K562 (cell line): ENCODE results near the gene LRMDA. TPM values are rescaled to one million over a fixed set of nuclear protein-coding genes. Genes with fewer than 3 reads are reported as not detected.

Experiments
- ATAC-seq: fragments of 200-7000 bp; cut with Tn5 transposase; 3 replicates; pipeline ENCODE4 v1.9.1; 2020; ENCODE audit warnings: moderate library complexity
- BruUV-seq: library from RNA; stranded (reverse); fragments of 400-500 nt; replicated peaks from 2 replicates; lab custom pipeline; 2021; lab: Mats Ljungman, UMichigan
- CTCF ChIA-PET: fragments of 300-600 bp; formaldehyde crosslinking; extraction: SDS; loops from one replicate; lab custom pipeline; 2021; ENCODE audit warnings: low intra/inter-chr PET ratio; lab: Yijun Ruan, JAX
- POLR2A ChIA-PET: fragments of 300-600, 350-650 bp; sonication (Branson Sonifier 250); formaldehyde crosslinking; extraction: SDS; loops from one replicate; lab custom pipeline; 2021; ENCODE audit warnings: antibody characterized with exemption, inconsistent platforms; lab: Yijun Ruan, JAX
- DNase-seq, 4 experiments: peaks; one replicate each; pipeline versions ENCODE4 v3.0.0 to v3.0.0-alpha.2; 2011 to 2018; ENCODE audit warnings: low spot score in 3 of 4, mixed read lengths in 3 of 4; ENCODE audit errors: extremely low read depth in 1 of 4
- FAIRE-seq: peaks from 2 replicates; lab custom pipeline; 2011; peaks lifted over from hg19 to GRCh38; lab: Jason Lieb, UNC
- H2AFZ ChIP-seq: 2 replicates; pipeline ENCODE4 v1.6.0; 2011; ENCODE audit warnings: low read depth, low read length, control low read depth, inconsistent platforms
- H3K27ac ChIP-seq: fragments of 200-600 bp; 3 replicates; pipeline ENCODE4 v1.8.0; 2011; ENCODE audit warnings: low read depth, mild to moderate bottlenecking, control low read depth, inconsistent platforms, low read length, moderate library complexity, mixed read lengths; ENCODE audit errors: extremely low read depth
- H3K27me3 ChIP-seq, 2 experiments: fragments of 300-600 bp in 1 of 2; 2 replicates in 1 of 2; 3 replicates in 1 of 2; pipeline versions ENCODE4 v1.6.0 to v1.8.0; 2011; ENCODE audit warnings: inconsistent platforms in 2 of 2, low read length in 2 of 2, mild to moderate bottlenecking in 1 of 2, mixed read lengths in 1 of 2, moderate library complexity in 1 of 2; ENCODE audit not compliant: control insufficient read depth in 2 of 2, insufficient read depth in 2 of 2
- H3K36me3 ChIP-seq: fragments of 300-600 bp; 3 replicates; pipeline ENCODE4 v1.8.0; 2011; ENCODE audit warnings: mild to moderate bottlenecking, low read length, inconsistent platforms; ENCODE audit not compliant: control insufficient read depth, insufficient read depth
- H3K4me1 ChIP-seq, 2 experiments: fragments of 200-600 bp in 1 of 2; replicated peaks in 1 of 2; 2 replicates in 1 of 2; 3 replicates in 1 of 2; pipeline versions ENCODE4 v1.5.1 to v1.8.0; 2011; ENCODE audit warnings: inconsistent platforms in 2 of 2, low read length in 2 of 2, mild to moderate bottlenecking in 1 of 2, mixed read lengths in 1 of 2, moderate library complexity in 1 of 2; ENCODE audit not compliant: control insufficient read depth in 2 of 2, insufficient read depth in 2 of 2
- H3K4me2 ChIP-seq: 2 replicates; pipeline ENCODE4 v1.6.1; 2011; ENCODE audit warnings: low read length, control low read depth, inconsistent platforms, mixed read lengths; ENCODE audit not compliant: insufficient read depth
- H3K4me3 ChIP-seq: fragments of 200-600 bp; sonication (generic), shearing (Covaris generic); 2 replicates; pipeline ENCODE4 v1.5.1; 2016; ENCODE audit warnings: control low read depth, inconsistent platforms
- H3K79me2 ChIP-seq: fragments of 200-600 bp; 3 replicates; pipeline ENCODE4 v1.8.0; 2011; ENCODE audit warnings: low read length, inconsistent platforms; ENCODE audit not compliant: control insufficient read depth, insufficient read depth
- H3K9ac ChIP-seq, 2 experiments: 2 replicates each; pipeline versions ENCODE4 v1.6.0 to v1.6.1; 2011; ENCODE audit warnings: low read depth in 2 of 2, low read length in 2 of 2, control low read depth in 1 of 2, inconsistent platforms in 1 of 2, mild to moderate bottlenecking in 1 of 2, mixed read lengths in 1 of 2; ENCODE audit not compliant: insufficient read depth in 1 of 2
- H3K9me1 ChIP-seq: one replicate; pipeline ENCODE4 v1.6.0; 2011; ENCODE audit warnings: inconsistent platforms, mild to moderate bottlenecking, low read length, moderate library complexity; ENCODE audit not compliant: control insufficient read depth, insufficient read depth
- H3K9me3 ChIP-seq: replicated peaks from 2 replicates; pipeline ENCODE4 v1.5.1; 2011; ENCODE audit warnings: low read depth, low read length, inconsistent platforms; ENCODE audit not compliant: control insufficient read depth, insufficient read depth
- H4K20me1 ChIP-seq: replicated peaks from 2 replicates; pipeline ENCODE4 v1.6.1; 2011; ENCODE audit warnings: low read length, inconsistent platforms, mixed read lengths; ENCODE audit not compliant: control insufficient read depth, insufficient read depth
- ARID3A ChIP-seq: IDR thresholded peaks from 2 replicates; pipeline ENCODE4 v1.6.1; 2012; ENCODE audit warnings: low read depth, low read length, improper control_type of control experiment, borderline replicate concordance
- MYNN ChIP-seq, 2 experiments: sonication (generic); formaldehyde crosslinking in 1 of 2; IDR thresholded peaks; 2 replicates each; pipeline versions ENCODE4 v1.5.0 to v1.6.1; 2016 to 2020; ENCODE audit warnings: antibody characterized with exemption in 1 of 2, missing genetic modification reagents in 1 of 2
- POLR2A ChIP-seq: fragments of 450-650 bp; conservative IDR thresholded peaks from 2 replicates; pipeline ENCODE4 v1.6.1; 2016
- SAP30 ChIP-seq: fragments of 200-600 bp; sonication (generic); IDR thresholded peaks from 2 replicates; pipeline ENCODE4 v1.6.1; 2012; ENCODE audit warnings: borderline replicate concordance, low read depth, mild to moderate bottlenecking, moderate library complexity, low read length, control low read depth, inconsistent platforms; ENCODE audit not compliant: insufficient read depth, poor library complexity, severe bottlenecking
- SIRT6 ChIP-seq: IDR thresholded peaks from one replicate; pipeline ENCODE4 v1.6.1; 2012; ENCODE audit warnings: low read depth, mild to moderate bottlenecking, control low read depth, inconsistent platforms, low read length, moderate library complexity
- ZBTB17 ChIP-seq: fragments of 450-650 bp; formaldehyde crosslinking; IDR thresholded peaks from 2 replicates; pipeline ENCODE4 v1.4.0; 2020; ENCODE audit warnings: mild to moderate bottlenecking
- ZFP36 ChIP-seq: fragments of 150-350 bp; IDR thresholded peaks from 2 replicates; pipeline ENCODE4 v1.6.1; 2018; ENCODE audit warnings: low read length, low read depth; ENCODE audit not compliant: partially characterized antibody
- ZKSCAN3 ChIP-seq: fragments of 250-450 bp; sonication (Bioruptor Pico); IDR thresholded peaks from 2 replicates; pipeline ENCODE4 v1.4.0; 2020
- ZNF778 ChIP-seq: fragments of 450-650 bp; formaldehyde crosslinking; IDR thresholded peaks from 2 replicates; pipeline ENCODE4 v1.4.0; 2020; ENCODE audit warnings: mild to moderate bottlenecking, moderate library complexity
- WGBS: fragments of 100-300 bp; shearing (Covaris generic); methylation state at CpG from one replicate; pipeline ENCODE4 v1.1.6; 2016; ENCODE audit warnings: low coverage, mixed read lengths; ENCODE audit not compliant: insufficient coverage; ENCODE audit errors: missing lambda C conversion rate; 5-methylcytosine and 5-hydroxymethylcytosine counted together
- in situ Hi-C: fragments of 300-500 bp; cut with MboI; formaldehyde crosslinking; loops from 4 replicates; pipeline ENCODE4 v1.15.0; 2018; ENCODE audit warnings: inconsistent platforms, mixed read lengths
- intact Hi-C: fragments of 100-400 bp; cut with micrococcal nuclease; formaldehyde crosslinking; loops from 2 replicates; pipeline ENCODE4 v1.14.2; 2022
- polyA plus RNA-seq, 8 experiments: library from polyadenylated mRNA; depleted of rRNA in 4 of 8; stranded (reverse) in 5 of 8; unstranded in 3 of 8; fragments of >200 nt; fragmentation: Nextera tagmentation in 2 of 8; fragmentation: Illumina TruSeq in 1 of 8; extraction: Ambion mirVana in 2 of 8; extraction: Trizol in 1 of 8; gene quantifications; 2 replicates each; pipeline versions ENCODE4 v1.2.1 to v1.2.3, GENCODE V29; 2011 to 2014; ENCODE audit warnings: inconsistent platforms in 1 of 8, missing spikeins in 1 of 8
- total RNA-seq, 7 experiments: library from RNA; depleted of rRNA in 6 of 7; stranded (reverse); fragments of >200 nt in 6 of 7; fragmentation: Illumina TruSeq in 2 of 7; extraction: Trizol in 2 of 7; gene quantifications; 2 replicates each; pipeline versions ENCODE4 v1.2.1 to v1.2.3, GENCODE V29; 2011 to 2021; ENCODE audit warnings: low replicate concordance in 1 of 7
- TF ChIP-seq, protein P1 (sequence below): fragments of 450-650 bp; IDR thresholded peaks from 2 replicates; pipeline ENCODE4 v1.6.1; 2016; ENCODE audit warnings: mild to moderate bottlenecking
- TF ChIP-seq, protein P2 (sequence below): sonication (generic); formaldehyde crosslinking; IDR thresholded peaks from 2 replicates; pipeline ENCODE4 v1.8.1; 2023; ENCODE audit warnings: mild to moderate bottlenecking, missing genetic modification reagents
- TF ChIP-seq, protein P3 (sequence below), 2 experiments: IDR thresholded peaks; 2 replicates each; pipeline ENCODE4 v1.6.1; 2011; ENCODE audit warnings: borderline replicate concordance in 1 of 2, control low read depth in 1 of 2, low read depth in 1 of 2, low read length in 1 of 2, mild to moderate bottlenecking in 1 of 2, mixed read lengths in 1 of 2, moderate library complexity in 1 of 2; ENCODE audit not compliant: insufficient read depth in 1 of 2, insufficient read length in 1 of 2, poor library complexity in 1 of 2, severe bottlenecking in 1 of 2; ENCODE audit errors: extremely low read depth in 1 of 2
- TF ChIP-seq, protein P4 (sequence below): fragments of 250-450 bp; sonication (Bioruptor Pico); IDR thresholded peaks from 2 replicates; pipeline ENCODE4 v1.8.0; 2021; ENCODE audit warnings: moderate library complexity, mild to moderate bottlenecking, inconsistent platforms

The LRMDA gene
- total and polyA plus RNA-seq, 9 of the 15 experiments (the other 6 are each of a cell fraction or from before 2014, with no cell fraction given): 0.25 TPM; not detected in 8

DNA sequence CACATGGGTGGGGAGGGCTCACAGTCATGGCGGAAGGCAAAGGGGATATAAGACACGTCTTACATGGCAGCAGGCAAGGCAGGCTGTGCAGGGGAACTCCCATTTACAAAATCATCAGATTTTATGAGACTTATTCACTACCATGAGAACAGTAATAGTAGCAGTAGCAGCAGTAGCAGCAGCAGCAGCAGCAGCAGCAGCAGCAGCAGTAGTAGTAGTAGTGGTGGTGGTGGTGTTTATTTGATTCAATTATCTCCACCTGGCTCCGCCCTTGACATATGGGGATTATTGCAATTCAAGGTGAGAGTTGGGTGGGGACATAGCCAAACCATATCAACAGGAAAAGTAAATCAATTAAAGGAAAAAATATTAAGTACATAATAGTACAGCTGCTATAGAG is 184.7 kb downstream of the LRMDA start:
- H4K20me1 ChIP-seq: no peaks in the 10 kb centered on the region
- no peak overlapping the region for H3K4me3 ChIP-seq
- DNase-seq: no peak
- no peaks in the 10 kb centered on the region for H3K79me2 ChIP-seq
- no peak overlapping the region for H3K9ac ChIP-seq
- FAIRE-seq: no peak
- no peaks in the 10 kb centered on the region for H3K9me3 ChIP-seq
- no TSS peak for BruUV-seq
- 0% methylated on average over 3 of the region's 3 CpGs for WGBS
- intact Hi-C loops (no loop called here), in situ Hi-C loops (no loop called here)
- no peaks in the 10 kb centered on the region for H3K36me3 ChIP-seq
- H3K9me1 ChIP-seq: no peaks in the 10 kb centered on the region
- H3K4me2 ChIP-seq: no peak overlapping the region
- H2AFZ ChIP-seq: no peak overlapping the region
- ChIA-PET POLR2A (interaction anchor here (0.6 kb wide), 1 partner anchor 446 kb away, joined by 3 read pairs; no protein-coding TSS in a partner anchor), CTCF (no interaction called here)
- no peak for ATAC-seq
- no peaks in the 10 kb centered on the region for H3K27me3 ChIP-seq
- no peaks in the 10 kb centered on the region for H3K4me1 ChIP-seq
- no peak overlapping the region for H3K27ac ChIP-seq
- TF ChIP-seq, protein P1, sequence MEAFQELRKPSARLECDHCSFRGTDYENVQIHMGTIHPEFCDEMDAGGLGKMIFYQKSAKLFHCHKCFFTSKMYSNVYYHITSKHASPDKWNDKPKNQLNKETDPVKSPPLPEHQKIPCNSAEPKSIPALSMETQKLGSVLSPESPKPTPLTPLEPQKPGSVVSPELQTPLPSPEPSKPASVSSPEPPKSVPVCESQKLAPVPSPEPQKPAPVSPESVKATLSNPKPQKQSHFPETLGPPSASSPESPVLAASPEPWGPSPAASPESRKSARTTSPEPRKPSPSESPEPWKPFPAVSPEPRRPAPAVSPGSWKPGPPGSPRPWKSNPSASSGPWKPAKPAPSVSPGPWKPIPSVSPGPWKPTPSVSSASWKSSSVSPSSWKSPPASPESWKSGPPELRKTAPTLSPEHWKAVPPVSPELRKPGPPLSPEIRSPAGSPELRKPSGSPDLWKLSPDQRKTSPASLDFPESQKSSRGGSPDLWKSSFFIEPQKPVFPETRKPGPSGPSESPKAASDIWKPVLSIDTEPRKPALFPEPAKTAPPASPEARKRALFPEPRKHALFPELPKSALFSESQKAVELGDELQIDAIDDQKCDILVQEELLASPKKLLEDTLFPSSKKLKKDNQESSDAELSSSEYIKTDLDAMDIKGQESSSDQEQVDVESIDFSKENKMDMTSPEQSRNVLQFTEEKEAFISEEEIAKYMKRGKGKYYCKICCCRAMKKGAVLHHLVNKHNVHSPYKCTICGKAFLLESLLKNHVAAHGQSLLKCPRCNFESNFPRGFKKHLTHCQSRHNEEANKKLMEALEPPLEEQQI: no peak
- TF ChIP-seq, protein P2, sequence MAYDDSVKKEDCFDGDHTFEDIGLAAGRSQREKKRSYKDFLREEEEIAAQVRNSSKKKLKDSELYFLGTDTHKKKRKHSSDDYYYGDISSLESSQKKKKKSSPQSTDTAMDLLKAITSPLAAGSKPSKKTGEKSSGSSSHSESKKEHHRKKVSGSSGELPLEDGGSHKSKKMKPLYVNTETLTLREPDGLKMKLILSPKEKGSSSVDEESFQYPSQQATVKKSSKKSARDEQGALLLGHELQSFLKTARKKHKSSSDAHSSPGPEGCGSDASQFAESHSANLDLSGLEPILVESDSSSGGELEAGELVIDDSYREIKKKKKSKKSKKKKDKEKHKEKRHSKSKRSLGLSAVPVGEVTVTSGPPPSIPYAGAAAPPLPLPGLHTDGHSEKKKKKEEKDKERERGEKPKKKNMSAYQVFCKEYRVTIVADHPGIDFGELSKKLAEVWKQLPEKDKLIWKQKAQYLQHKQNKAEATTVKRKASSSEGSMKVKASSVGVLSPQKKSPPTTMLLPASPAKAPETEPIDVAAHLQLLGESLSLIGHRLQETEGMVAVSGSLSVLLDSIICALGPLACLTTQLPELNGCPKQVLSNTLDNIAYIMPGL: no peak
- TF ChIP-seq SIRT6 (no peak), ARID3A (no peak), ZNF778 (CRISPR knock-in tag) (no peak), ZFP36 (no peak), MYNN (IDR thresholded peaks at IDR 0.05) (no peak), MYNN (CRISPR knock-in tag; IDR thresholded peaks at IDR 0.05) (no peak), ZKSCAN3 (CRISPR knock-in tag) (no peak), SAP30 (no peak), POLR2A (no peak), ZBTB17 (CRISPR knock-in tag) (no peak)
- TF ChIP-seq, protein P3, sequence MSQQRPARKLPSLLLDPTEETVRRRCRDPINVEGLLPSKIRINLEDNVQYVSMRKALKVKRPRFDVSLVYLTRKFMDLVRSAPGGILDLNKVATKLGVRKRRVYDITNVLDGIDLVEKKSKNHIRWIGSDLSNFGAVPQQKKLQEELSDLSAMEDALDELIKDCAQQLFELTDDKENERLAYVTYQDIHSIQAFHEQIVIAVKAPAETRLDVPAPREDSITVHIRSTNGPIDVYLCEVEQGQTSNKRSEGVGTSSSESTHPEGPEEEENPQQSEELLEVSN (IDR thresholded peaks at IDR 0.05; ENCODE audit: borderline replicate concordance in 1 of 2, extremely low read depth in 1 of 2, insufficient read depth in 1 of 2, insufficient read length in 1 of 2, low read depth in 1 of 2, low read length in 1 of 2, poor library complexity in 1 of 2, severe bottlenecking in 1 of 2): no peak
- TF ChIP-seq, protein P4, sequence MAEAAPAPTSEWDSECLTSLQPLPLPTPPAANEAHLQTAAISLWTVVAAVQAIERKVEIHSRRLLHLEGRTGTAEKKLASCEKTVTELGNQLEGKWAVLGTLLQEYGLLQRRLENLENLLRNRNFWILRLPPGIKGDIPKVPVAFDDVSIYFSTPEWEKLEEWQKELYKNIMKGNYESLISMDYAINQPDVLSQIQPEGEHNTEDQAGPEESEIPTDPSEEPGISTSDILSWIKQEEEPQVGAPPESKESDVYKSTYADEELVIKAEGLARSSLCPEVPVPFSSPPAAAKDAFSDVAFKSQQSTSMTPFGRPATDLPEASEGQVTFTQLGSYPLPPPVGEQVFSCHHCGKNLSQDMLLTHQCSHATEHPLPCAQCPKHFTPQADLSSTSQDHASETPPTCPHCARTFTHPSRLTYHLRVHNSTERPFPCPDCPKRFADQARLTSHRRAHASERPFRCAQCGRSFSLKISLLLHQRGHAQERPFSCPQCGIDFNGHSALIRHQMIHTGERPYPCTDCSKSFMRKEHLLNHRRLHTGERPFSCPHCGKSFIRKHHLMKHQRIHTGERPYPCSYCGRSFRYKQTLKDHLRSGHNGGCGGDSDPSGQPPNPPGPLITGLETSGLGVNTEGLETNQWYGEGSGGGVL (CRISPR knock-in tag): no peak
